Activated naive CD4-positive, alpha-beta T cell treated with anti-CD3 and anti-CD28 coated beads for 36 hours (primary cell): ENCODE measurements around the gene FER1L5. TPM values are rescaled to one million over a fixed set of nuclear protein-coding genes. Genes with fewer than 3 reads are reported as not detected.

ENCODE experiments used
- CTCF ChIA-PET: fragments of 350-600 bp; sonication (Branson Sonifier 250); formaldehyde crosslinking; loops from one replicate; lab custom pipeline; 2021; ENCODE audit warnings: antibody characterized with exemption; lab: Charles Lee
- DNase-seq: peaks from one replicate; pipeline ENCODE4 v3.0.0-alpha.2; 2020
- H3K27ac Mint-ChIP-seq: one replicate; pipeline ENCODE4 v1.8.0; 2021; ENCODE audit warnings: mild to moderate bottlenecking, mixed read lengths
- H3K27me3 Mint-ChIP-seq: one replicate; pipeline ENCODE4 v1.8.0; 2021; ENCODE audit warnings: low read depth, mixed read lengths
- H3K36me3 Mint-ChIP-seq: one replicate; pipeline ENCODE4 v1.8.0; 2021; ENCODE audit warnings: low read depth, mixed read lengths
- H3K4me1 Mint-ChIP-seq: one replicate; pipeline ENCODE4 v1.8.0; 2021; ENCODE audit warnings: low read depth, mixed read lengths
- H3K4me3 Mint-ChIP-seq: one replicate; pipeline ENCODE4 v1.8.0; 2021; ENCODE audit warnings: mild to moderate bottlenecking, moderate library complexity, mixed read lengths
- H3K9me3 Mint-ChIP-seq: one replicate; pipeline ENCODE4 v1.8.0; 2021; ENCODE audit warnings: mixed read lengths
- intact Hi-C: fragments of 100-400 bp; cut with micrococcal nuclease; formaldehyde crosslinking; loops from one replicate; pipeline ENCODE4 v1.15.1; 2023
- total RNA-seq, 2 experiments: library from RNA; stranded (reverse); gene quantifications; one replicate each; pipeline ENCODE4 v1.2.3, GENCODE V29; 2021

FER1L5 gene
- total RNA-seq, 2 experiments from 2014 or later, result not detected

DNA sequence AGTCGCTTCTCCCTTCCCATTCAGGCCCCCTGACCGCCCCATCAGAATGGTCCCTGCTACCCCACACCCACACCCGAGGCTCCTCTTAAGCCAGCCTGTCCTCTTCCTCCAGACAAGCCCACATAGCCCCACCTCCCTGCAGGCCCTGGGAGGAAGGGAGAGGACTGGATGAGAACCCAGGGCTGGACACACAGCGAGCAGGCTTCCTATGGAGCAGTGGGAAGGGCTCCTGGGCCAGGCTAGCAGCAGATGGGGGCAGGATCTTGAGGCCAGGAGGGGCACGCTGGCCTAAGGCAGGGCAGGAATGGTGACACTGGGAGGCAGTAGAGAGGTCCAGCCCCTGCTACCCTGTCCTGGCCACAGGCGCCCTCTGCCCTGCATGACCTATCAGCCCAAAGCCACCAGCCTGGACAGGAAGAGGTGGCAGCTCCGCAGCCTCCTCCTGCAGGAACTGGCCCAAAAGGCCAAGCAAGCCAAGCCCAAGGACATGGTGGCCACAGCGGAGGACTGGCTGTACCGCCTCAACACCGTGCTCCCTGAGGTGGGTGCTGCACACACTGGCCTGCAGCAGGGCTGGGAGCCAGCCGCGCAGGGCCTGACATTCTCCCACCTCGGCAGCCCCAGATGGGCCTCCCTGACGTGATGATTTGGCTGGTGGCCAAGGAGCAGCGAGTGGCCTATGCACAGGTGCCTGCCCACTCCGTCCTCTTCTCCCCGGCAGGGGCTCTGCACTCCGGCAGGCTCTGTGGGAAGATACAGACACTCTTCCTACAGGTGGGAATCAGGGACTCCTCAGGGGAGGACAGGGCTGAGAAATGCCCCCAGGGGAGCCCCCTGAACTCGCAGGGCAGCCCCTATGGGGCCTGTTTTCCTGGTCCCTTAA, 43.3 kb downstream of the FER1L5 start:
- CTCF ChIA-PET, result no interaction called here
- H3K27me3 Mint-ChIP-seq, result peaks cover 4% of the 10 kb centered on the region
- H3K4me1 Mint-ChIP-seq, result no peaks in the 10 kb centered on the region
- intact Hi-C loops, result no loop called here
- H3K4me3 Mint-ChIP-seq, result no peak overlapping the region
- H3K9me3 Mint-ChIP-seq, result no peaks in the 10 kb centered on the region
- DNase-seq, result no peak
- H3K27ac Mint-ChIP-seq, result no peak overlapping the region
- no peaks in the 10 kb centered on the region for H3K36me3 Mint-ChIP-seq

DNA sequence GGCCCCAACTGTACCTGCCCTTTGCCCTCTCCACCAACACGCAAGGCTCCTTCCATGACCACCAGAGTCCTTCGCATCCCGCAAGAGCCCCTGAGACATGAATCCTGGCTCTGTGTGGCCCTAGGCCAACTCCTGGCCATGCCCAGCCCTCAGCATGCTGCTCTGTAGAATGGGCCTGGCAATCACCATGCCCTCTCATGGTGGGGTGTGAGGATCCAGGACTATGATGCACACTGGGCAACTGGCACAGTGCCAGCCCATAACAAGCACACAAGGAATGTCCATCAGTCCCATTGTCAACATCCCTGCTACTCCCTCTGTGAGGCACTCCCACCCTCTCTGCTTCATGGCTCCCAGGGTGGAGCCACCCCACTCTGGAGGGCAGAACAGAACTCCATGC, 44.7 kb downstream of the FER1L5 start:
- Mint-ChIP-seq H3K27me3 (peaks cover 4% of the 10 kb centered on the region), H3K36me3 (no peaks in the 10 kb centered on the region), H3K27ac (no peak overlapping the region), H3K4me3 (no peak overlapping the region), H3K9me3 (no peaks in the 10 kb centered on the region), H3K4me1 (no peaks in the 10 kb centered on the region)
- no peak for DNase-seq
- intact Hi-C loops, result no loop called here
- CTCF ChIA-PET, result no interaction called here

DNA sequence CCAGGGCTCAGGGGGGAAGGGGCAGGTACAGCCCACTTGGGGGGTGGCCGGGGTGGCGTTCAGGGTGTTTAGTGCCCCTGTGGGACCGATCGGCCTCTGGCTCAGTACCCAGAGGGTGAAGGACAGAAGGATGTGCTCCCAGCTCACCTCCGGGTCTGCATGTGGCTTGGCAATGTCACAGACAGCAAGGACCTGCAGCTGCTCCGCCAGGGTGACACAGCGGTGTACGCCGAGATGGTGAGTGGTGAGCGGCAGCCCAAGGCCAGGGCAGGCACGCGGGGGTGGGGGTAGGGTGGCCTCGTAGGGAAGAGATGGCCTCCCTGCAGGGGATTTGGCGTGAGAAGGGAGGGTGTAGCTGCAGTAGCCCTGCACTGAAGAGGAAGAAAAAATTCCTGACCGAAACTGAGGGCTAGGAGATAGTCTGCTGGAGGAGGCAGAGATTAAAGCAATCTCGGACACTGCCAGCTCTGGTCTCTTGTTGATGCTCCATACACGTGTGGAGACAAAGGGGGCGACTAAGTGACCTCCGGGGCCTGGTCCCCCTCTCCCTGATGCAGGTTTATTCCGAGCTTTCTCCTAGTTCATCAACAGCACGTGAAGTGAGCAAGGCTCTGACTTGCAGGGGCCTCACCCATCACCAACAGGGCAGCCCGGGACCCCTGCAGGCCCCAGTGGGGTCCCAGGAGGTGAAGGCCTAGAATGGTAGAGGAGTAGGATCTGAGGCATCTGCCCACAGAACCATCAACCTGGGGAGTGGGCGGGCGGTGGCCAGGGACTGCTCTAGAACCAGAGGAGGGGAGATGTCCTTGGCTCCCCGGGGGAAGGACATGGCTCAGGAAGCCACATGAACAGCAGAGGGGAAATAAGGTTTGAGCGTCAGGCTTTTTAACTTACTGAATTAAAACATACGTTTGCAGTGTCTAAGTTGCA, 45.4 kb downstream of the FER1L5 start:
- Mint-ChIP-seq H3K36me3 (no peaks in the 10 kb centered on the region), H3K9me3 (no peaks in the 10 kb centered on the region), H3K4me3 (no peak overlapping the region), H3K4me1 (no peaks in the 10 kb centered on the region), H3K27ac (no peak overlapping the region), H3K27me3 (peaks cover 4% of the 10 kb centered on the region)
- DNase-seq, result no peak
- intact Hi-C loops, result no loop called here
- CTCF ChIA-PET, result interaction anchor here (0.7 kb wide), 1 partner anchor 1614 kb away, joined by 3 read pairs; no protein-coding TSS in a partner anchor

DNA sequence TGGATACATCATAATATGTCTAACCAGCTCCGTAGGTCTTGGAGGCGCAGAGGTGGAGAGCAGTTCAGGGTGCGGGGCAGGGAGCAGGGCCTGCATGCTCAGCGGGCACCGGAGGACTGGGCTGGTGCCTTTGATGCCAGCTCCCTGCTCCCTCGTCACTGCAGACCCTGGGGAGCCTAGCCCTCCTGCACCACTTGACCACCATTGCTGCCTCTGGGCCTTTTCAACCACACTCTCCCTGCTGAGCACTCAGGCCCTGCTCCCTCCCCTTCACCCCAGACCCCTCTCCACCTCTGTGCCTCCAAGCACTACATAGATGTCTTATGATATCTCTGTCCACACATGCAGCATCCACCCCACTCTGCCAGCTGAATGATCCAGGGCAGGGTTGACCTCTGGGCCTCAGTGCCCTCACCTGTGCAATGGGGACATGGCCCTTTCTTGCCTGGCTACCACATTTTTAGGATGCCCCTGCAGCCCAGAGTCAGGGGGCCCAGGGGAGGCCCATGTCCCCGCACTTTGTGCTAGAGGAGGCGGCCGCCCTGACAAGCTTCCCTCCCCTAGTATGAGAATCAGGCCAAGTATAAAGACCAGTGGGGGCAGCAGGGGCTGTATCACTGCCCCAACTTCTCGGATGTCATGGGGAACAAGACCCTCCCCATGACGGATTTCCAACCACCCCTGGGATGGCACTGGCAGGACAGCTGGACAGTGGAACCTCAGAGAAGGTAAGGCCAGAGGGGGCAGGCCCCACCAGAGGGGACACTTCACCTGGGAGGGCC, 46.3 kb downstream of the FER1L5 start:
- intact Hi-C loops, result no loop called here
- CTCF ChIA-PET, result interaction anchor here (0.7 kb wide), 1 partner anchor 1613 kb away, joined by 3 read pairs; no protein-coding TSS in a partner anchor
- H3K4me1 Mint-ChIP-seq, result no peaks in the 10 kb centered on the region
- H3K4me3 Mint-ChIP-seq, result no peak overlapping the region
- peaks cover 4% of the 10 kb centered on the region for H3K27me3 Mint-ChIP-seq
- no peak overlapping the region for H3K27ac Mint-ChIP-seq
- H3K36me3 Mint-ChIP-seq, result no peaks in the 10 kb centered on the region
- no peaks in the 10 kb centered on the region for H3K9me3 Mint-ChIP-seq
- DNase-seq, result no peak

DNA sequence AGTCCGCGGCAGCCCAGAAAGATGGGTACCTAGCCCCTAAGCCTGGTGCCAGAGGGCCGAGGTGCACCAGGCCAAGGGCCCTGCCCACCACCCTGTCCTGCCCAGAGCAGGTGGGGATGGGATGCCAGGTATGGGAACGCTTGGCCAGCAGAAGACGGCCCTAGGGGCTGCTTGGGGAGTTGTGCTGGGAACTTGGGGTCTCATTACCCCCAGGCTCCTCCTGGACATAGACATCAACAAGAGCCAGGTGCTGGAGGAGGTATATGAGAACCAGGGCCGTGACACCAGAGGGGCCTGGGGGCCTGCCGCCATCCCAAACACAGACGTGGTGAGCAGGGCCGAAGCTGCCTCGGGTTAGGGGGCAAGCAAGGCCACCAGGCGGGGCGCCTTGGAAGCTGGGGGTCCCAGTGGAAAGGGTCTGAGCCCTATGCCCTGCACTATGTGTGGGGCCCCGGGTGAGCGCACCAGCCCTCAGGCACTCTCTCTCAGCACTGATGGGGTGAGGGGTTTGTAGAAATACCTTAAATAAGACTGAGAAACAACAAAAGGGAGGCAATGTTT, 46.9 kb downstream of the FER1L5 start:
- no peaks in the 10 kb centered on the region for H3K4me1 Mint-ChIP-seq
- H3K9me3 Mint-ChIP-seq, result no peaks in the 10 kb centered on the region
- CTCF ChIA-PET, result no interaction called here
- intact Hi-C loops, result no loop called here
- no peaks in the 10 kb centered on the region for H3K36me3 Mint-ChIP-seq
- H3K27ac Mint-ChIP-seq, result no peak overlapping the region
- no peak for DNase-seq
- no peak overlapping the region for H3K4me3 Mint-ChIP-seq
- H3K27me3 Mint-ChIP-seq, result peaks cover 2% of the 10 kb centered on the region

DNA sequence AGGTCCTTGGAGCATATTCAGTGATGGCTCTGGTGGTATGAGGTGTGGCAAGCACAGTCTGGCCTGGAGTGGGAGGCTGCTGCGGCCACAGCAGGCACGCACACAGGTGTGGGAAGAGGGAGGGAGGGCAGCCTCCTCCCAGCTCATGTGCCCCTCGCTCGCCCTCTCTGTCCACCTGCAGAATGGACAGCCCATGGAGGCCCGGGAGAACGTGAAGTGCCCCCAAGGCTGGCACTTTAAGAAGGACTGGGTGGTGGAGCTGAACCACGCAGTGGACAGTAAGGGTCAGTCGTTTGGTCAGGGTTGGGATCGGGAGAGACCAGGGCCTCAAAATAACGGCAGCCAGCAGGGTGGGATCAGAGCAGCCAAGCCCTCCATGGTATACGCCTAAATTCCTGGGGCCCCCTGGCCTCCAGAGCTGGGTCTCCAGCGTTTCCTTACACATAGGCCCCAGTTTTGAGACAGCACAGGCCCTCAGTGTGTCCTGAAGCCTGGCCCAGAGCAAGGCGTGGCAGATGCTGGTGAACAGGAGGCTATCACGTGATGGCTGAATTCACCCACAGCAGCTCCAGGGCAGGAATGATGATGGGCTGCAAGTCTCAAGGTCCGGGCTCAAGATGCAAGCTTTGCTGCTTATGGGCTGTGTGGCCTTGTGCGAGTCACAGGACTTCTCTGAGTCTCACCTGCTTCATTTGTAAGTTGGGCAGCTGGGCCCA, 47.9 kb downstream of the FER1L5 start:
- CTCF ChIA-PET, result no interaction called here
- DNase-seq, result no peak
- Mint-ChIP-seq H3K36me3 (no peaks in the 10 kb centered on the region), H3K27me3 (no peaks in the 10 kb centered on the region), H3K9me3 (no peaks in the 10 kb centered on the region), H3K27ac (no peak overlapping the region), H3K4me3 (no peak overlapping the region), H3K4me1 (no peaks in the 10 kb centered on the region)
- intact Hi-C loops, result no loop called here

DNA sequence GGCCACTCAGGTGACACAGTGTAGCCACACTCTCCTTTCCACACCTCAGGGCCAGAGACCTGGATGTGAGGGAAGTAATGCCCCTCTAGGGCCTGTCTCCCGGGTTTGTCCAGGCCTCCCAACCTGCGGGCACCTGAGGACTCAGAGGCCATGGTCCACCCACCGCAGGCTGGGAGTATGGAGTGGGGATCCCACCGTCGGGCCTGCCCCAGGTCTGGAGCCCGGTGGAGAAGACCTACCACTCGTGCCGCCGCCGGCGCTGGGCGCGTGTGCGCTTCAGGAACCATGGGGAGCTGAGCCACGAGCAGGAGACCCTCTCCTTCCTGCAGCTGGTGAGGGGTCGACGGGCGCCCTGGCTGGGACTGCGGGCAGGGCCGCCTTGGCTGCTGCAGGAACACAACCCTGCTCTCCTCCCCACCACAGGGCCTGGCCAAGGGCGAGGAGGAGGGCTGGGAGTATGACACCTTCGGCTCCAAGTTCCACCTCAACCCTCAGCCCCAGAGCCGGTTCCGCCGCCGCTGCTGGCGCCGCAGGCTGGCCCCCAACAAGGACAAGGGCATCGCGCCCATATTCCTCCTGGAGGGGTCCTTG, 48.6 kb downstream of the FER1L5 start:
- no peak for DNase-seq
- CTCF ChIA-PET, result no interaction called here
- H3K9me3 Mint-ChIP-seq, result no peaks in the 10 kb centered on the region

DNA sequence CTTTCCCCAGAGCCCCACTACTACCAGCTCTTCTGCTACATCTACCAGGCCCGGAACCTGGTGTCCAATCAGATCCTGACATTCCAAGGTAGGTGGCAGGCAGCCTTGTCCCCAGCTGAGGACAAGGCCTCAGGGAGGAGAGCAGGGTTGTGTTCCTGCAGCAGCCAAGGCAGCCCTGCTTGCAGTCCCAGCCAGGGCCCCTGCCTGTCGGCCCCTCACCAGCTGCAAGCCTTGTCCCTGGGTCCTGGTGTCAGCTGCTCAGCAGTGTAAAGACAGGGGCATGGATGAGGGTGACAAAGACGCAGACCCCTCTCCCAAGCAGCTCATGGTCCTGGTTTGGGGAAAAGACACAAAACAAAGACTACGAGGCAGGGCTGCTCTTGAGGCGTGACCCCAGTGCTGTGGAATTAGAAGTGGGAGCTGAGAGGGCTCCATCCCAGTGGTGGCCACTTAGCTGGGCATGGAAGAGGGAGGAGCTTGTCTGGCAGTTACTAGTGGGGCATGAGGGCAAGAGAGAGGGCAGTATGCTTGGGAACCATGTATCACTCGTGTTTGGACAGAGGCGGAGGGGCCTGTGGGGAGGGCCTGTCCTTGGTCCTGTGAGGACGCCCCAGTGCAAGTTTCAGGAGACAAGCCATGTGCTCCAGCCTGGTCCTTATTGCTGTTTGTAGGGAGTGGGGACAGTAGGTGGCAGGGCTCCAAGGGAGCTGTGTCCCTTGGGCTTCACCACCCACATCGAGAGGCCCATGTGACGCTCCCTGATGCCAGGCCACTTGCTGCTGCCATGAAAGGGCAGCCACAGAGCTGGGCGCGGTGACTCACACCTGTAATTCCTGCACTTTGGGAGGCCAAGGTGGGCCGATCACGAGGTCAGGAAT, 49.8 kb downstream of the FER1L5 start:
- Mint-ChIP-seq H3K27me3 (no peaks in the 10 kb centered on the region), H3K27ac (no peak overlapping the region)
- CTCF ChIA-PET, result no interaction called here

More for the DNA sequence above, 48.6 kb downstream of the FER1L5 start:
- Mint-ChIP-seq H3K36me3 (no peaks in the 10 kb centered on the region), H3K4me1 (no peaks in the 10 kb centered on the region), H3K4me3 (no peak overlapping the region), H3K27me3 (no peaks in the 10 kb centered on the region), H3K27ac (no peak overlapping the region)
- intact Hi-C loops, result no loop called here

DNA sequence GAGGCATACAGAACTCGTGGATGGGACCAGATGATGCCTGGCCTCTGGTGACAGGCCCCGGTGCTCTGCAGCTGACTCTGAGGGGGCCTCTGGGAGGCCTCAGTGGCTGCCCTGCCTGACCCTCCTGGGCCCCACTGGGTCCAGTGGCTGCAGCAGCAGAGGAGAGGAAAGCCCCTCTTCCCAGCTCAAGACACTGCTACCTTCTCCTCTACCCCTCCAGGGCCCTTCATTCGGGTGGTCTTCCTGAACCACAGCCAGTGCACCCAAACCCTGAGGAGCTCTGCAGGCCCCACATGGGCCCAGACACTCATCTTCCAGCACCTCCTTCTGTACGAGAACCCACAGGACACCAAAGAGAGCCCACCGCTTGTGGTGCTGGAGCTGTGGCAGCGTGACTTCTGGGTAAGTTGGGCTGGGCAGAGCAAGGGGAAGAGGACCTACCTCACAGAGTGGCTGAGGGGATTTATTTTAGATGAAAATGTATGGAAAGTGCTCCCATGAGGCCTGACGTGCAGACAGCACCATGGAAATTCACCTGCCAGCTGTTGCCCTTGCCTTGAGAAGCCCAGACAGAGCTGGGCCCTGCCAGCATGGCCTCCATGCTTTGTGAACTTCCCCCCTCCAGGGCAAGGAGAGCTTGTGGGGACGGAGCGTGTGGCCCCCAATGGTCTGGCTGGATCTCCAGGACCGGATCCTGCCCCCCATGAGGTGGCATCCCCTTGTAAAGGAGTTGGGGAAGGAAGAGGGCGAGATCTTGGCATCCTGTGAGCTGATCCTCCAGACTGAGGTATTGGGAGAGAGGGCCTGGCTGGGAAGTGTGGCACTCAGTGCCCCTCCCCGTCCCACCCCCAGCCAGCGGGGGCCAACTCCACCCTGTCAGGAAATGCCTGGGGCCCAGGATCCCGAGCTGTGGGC, 51.0 kb downstream of the FER1L5 start:
- intact Hi-C loops, result no loop called here
- Mint-ChIP-seq H3K27ac (no peak overlapping the region), H3K36me3 (no peaks in the 10 kb centered on the region), H3K4me3 (no peak overlapping the region), H3K4me1 (no peaks in the 10 kb centered on the region), H3K9me3 (no peaks in the 10 kb centered on the region), H3K27me3 (no peaks in the 10 kb centered on the region)
- DNase-seq, result no peak
- CTCF ChIA-PET, result no interaction called here

More for the DNA sequence above, 49.8 kb downstream of the FER1L5 start:
- H3K36me3 Mint-ChIP-seq, result no peaks in the 10 kb centered on the region
- no peak for DNase-seq
- intact Hi-C loops, result no loop called here
- H3K9me3 Mint-ChIP-seq, result no peaks in the 10 kb centered on the region
- no peak overlapping the region for H3K4me3 Mint-ChIP-seq
- no peaks in the 10 kb centered on the region for H3K4me1 Mint-ChIP-seq

DNA sequence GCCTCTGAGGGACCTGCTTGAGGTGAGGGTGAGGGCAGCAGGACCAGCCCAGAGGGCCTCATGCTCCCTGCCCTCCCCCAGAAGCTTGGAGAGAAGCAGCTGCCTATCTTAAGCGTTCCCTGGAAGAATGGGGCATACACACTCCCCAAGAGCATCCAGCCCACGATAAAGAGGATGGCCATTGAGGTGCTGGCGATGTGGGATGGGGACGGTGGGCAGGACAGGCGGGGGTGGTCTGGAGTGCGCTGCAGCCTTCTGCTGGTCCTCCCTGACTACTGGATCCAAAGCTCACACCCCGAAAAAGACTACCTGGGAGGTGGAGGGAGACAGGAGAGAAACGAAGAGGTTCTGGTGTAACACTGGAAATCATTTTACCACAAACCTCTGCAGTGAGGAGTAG, 51.7 kb downstream of the FER1L5 start:
- Mint-ChIP-seq H3K27me3 (no peaks in the 10 kb centered on the region), H3K36me3 (no peaks in the 10 kb centered on the region), H3K4me3 (no peak overlapping the region), H3K27ac (no peak overlapping the region), H3K4me1 (no peaks in the 10 kb centered on the region), H3K9me3 (no peaks in the 10 kb centered on the region)
- CTCF ChIA-PET, result no interaction called here
- intact Hi-C loops, result no loop called here
- no peak for DNase-seq
